DND-41 (cell line): ENCODE measurements around the gene AKAP13.

Experiments used
- ATAC-seq: fragments of 200-7000 bp; cut with Tn5 transposase; 3 replicates; pipeline ENCODE4 v1.9.1; 2021; ENCODE audit warnings: low read depth; ENCODE audit not compliant: insufficient read depth
- DNase-seq: peaks from one replicate; pipeline ENCODE4 v3.0.0-alpha.2; 2020
- H2AFZ ChIP-seq: 2 replicates; pipeline ENCODE4 v1.6.0; 2012; ENCODE audit warnings: low read depth, low read length
- H3K27ac ChIP-seq: 2 replicates; pipeline ENCODE4 v1.5.1; 2012; ENCODE audit warnings: low read length, inconsistent platforms
- H3K27me3 ChIP-seq: fragments of 200-600 bp; sonication (generic); 2 replicates; pipeline ENCODE4 v1.6.0; 2012; ENCODE audit warnings: low read length, mild to moderate bottlenecking, inconsistent platforms; ENCODE audit not compliant: insufficient read depth, poor library complexity
- H3K36me3 ChIP-seq: 2 replicates; pipeline ENCODE4 v1.5.1; 2012; ENCODE audit warnings: low read length, inconsistent platforms; ENCODE audit not compliant: insufficient read depth
- H3K4me1 ChIP-seq: 2 replicates; pipeline ENCODE4 v1.5.1; 2012; ENCODE audit warnings: mild to moderate bottlenecking, low read length; ENCODE audit not compliant: insufficient read depth
- H3K4me2 ChIP-seq: 2 replicates; pipeline ENCODE4 v1.6.0; 2012; ENCODE audit warnings: mild to moderate bottlenecking, moderate library complexity, low read length, inconsistent platforms; ENCODE audit not compliant: insufficient read depth
- H3K4me3 ChIP-seq, 2 experiments: fragments of 200-600 bp in 1 of 2; shearing (Covaris generic) in 1 of 2; 2 replicates each; pipeline ENCODE4 v1.5.1; 2012 to 2016; ENCODE audit warnings: inconsistent platforms in 2 of 2, low read length in 2 of 2, mild to moderate bottlenecking in 2 of 2, low read depth in 1 of 2, moderate library complexity in 1 of 2
- H3K79me2 ChIP-seq: 2 replicates; pipeline ENCODE4 v1.6.0; 2012; ENCODE audit warnings: low read length, inconsistent platforms; ENCODE audit not compliant: insufficient read depth
- H3K9ac ChIP-seq: 2 replicates; pipeline ENCODE4 v1.6.0; 2012; ENCODE audit warnings: low read depth, mild to moderate bottlenecking, inconsistent platforms, low read length, moderate library complexity
- H3K9me3 ChIP-seq: 2 replicates; pipeline ENCODE4 v1.5.1; 2012; ENCODE audit warnings: low read length, moderate library complexity, mild to moderate bottlenecking, inconsistent platforms; ENCODE audit not compliant: insufficient read depth, severe bottlenecking
- H4K20me1 ChIP-seq: 2 replicates; pipeline ENCODE4 v1.6.0; 2012; ENCODE audit warnings: low read length; ENCODE audit not compliant: insufficient read depth
- CTCF ChIP-seq: IDR thresholded peaks from 2 replicates; pipeline ENCODE4 v1.5.1; 2012; ENCODE audit warnings: borderline replicate concordance, low read length, moderate library complexity, mild to moderate bottlenecking; ENCODE audit not compliant: poor library complexity, severe bottlenecking; ENCODE audit errors: extremely low read depth
- EZH2 ChIP-seq: IDR thresholded peaks from 3 replicates; pipeline ENCODE4 v1.6.1; 2012; ENCODE audit warnings: borderline replicate concordance, low read depth, mild to moderate bottlenecking, moderate library complexity, low read length, inconsistent platforms; ENCODE audit not compliant: severe bottlenecking

The AKAP13 gene

GRCh38 chr15:85768595-85769168 is 388.3 kb downstream of the AKAP13 start:
- Histone ChIP-seq H3K27ac (no peak overlapping the region), H3K79me2 (peaks cover 31% of the 10 kb centered on the region)

GRCh38 chr15:85769182-85769900 is 388.9 kb downstream of the AKAP13 start:
- H3K4me3 ChIP-seq, result no peak overlapping the region
- no peak for DNase-seq
- H2AFZ ChIP-seq, result no peak overlapping the region
- no peak overlapping the region for H3K9ac ChIP-seq
- no peaks in the 10 kb centered on the region for H3K27me3 ChIP-seq
- ATAC-seq, result no peak
- H3K79me2 ChIP-seq, result peaks cover 36% of the 10 kb centered on the region
- peaks cover 16% of the 10 kb centered on the region for H3K36me3 ChIP-seq
- H3K4me1 ChIP-seq, result no peaks in the 10 kb centered on the region
- no peak for TF ChIP-seq CTCF
- no peak for TF ChIP-seq EZH2
- no peaks in the 10 kb centered on the region for H3K9me3 ChIP-seq
- H3K4me2 ChIP-seq, result no peak overlapping the region
- peaks cover 58% of the 10 kb centered on the region for H4K20me1 ChIP-seq
- H3K27ac ChIP-seq, result no peak overlapping the region

More at GRCh38 chr15:85768595-85769168, 388.3 kb downstream of the AKAP13 start:
- Histone ChIP-seq H3K4me1 (no peaks in the 10 kb centered on the region), H2AFZ (no peak overlapping the region), H4K20me1 (peaks cover 58% of the 10 kb centered on the region), H3K4me2 (no peak overlapping the region), H3K36me3 (peaks cover 17% of the 10 kb centered on the region), H3K4me3 (no peak overlapping the region), H3K9me3 (no peaks in the 10 kb centered on the region), H3K9ac (no peak overlapping the region), H3K27me3 (no peaks in the 10 kb centered on the region)
- ATAC-seq (no peak), DNase-seq (no peak)
- no peak for TF ChIP-seq CTCF
- no peak for TF ChIP-seq EZH2

GRCh38 chr15:85770096-85771041 is 390.0 kb downstream of the AKAP13 start:
- no peak for DNase-seq
- H4K20me1 ChIP-seq, result peaks cover 54% of the 10 kb centered on the region
- TF ChIP-seq EZH2 (no peak), CTCF (no peak)

More at GRCh38 chr15:85770096-85771041, 390.0 kb downstream of the AKAP13 start:
- Histone ChIP-seq H2AFZ (no peak overlapping the region), H3K4me1 (no peaks in the 10 kb centered on the region), H3K9me3 (no peaks in the 10 kb centered on the region), H3K27me3 (no peaks in the 10 kb centered on the region), H3K4me3 (no peak overlapping the region), H3K4me2 (no peak overlapping the region), H3K27ac (no peak overlapping the region), H3K79me2 (peaks cover 41% of the 10 kb centered on the region), H3K9ac (no peak overlapping the region), H3K36me3 (peaks cover 16% of the 10 kb centered on the region)
- ATAC-seq, result no peak
